HepG2 (cell line): ENCODE measurements around the gene FGF19. TPM values are rescaled to one million over a fixed set of nuclear protein-coding genes. Genes with fewer than 3 reads are reported as not detected.

Experiments
- ATAC-seq: fragments of 200-7000 bp; cut with Tn5 transposase; 3 replicates; pipeline ENCODE4 v1.9.1; 2020; ENCODE audit warnings: mild to moderate bottlenecking, moderate library complexity
- BruUV-seq: library from RNA; stranded (reverse); fragments of 400-500 nt; replicated peaks from 2 replicates; lab custom pipeline; 2021; lab: Mats Ljungman, UMichigan
- CTCF ChIA-PET: fragments of 300-600 bp; formaldehyde crosslinking; extraction: SDS; loops from one replicate; lab custom pipeline; 2021; ENCODE audit warnings: low total read pairs, inconsistent platforms, low intra/inter-chr PET ratio; lab: Yijun Ruan, JAX
- POLR2A ChIA-PET: fragments of 350-600 bp; sonication (Branson Sonifier 250); formaldehyde crosslinking; loops from one replicate; lab custom pipeline; 2020; ENCODE audit warnings: antibody characterized with exemption, inconsistent platforms; lab: Yijun Ruan, JAX
- DNase-seq: peaks from one replicate; pipeline ENCODE4 v3.0.0-alpha.2; 2015; ENCODE audit warnings: low spot score
- FAIRE-seq: peaks from 3 replicates; lab custom pipeline; 2011; peaks lifted over from hg19 to GRCh38; lab: Jason Lieb, UNC
- H2AFZ ChIP-seq: one replicate; pipeline ENCODE4 v1.6.1; 2011; ENCODE audit warnings: low read length, inconsistent platforms
- H3K27ac ChIP-seq: fragments of 300-600 bp; 3 replicates; pipeline ENCODE4 v1.8.0; 2011; ENCODE audit warnings: mixed run types, mild to moderate bottlenecking, mixed read lengths, low read length, inconsistent platforms; ENCODE audit not compliant: insufficient read depth; ENCODE audit errors: extremely low read length
- H3K27me3 ChIP-seq, 2 experiments: fragments of 200-600 bp in 1 of 2; 2 replicates in 1 of 2; 3 replicates in 1 of 2; pipeline versions ENCODE4 v1.6.0 to v1.8.0; 2011; ENCODE audit warnings: low read length in 2 of 2, mild to moderate bottlenecking in 2 of 2, moderate library complexity in 2 of 2, inconsistent platforms in 1 of 2; ENCODE audit not compliant: insufficient read depth in 2 of 2, control insufficient read depth in 1 of 2
- H3K36me3 ChIP-seq, 2 experiments: fragments of 200-600 bp in 1 of 2; replicated peaks in 1 of 2; 2 replicates in 1 of 2; 3 replicates in 1 of 2; pipeline versions ENCODE4 v1.5.1 to v1.8.0; 2011; ENCODE audit warnings: low read length in 2 of 2, inconsistent platforms in 1 of 2; ENCODE audit not compliant: insufficient read depth in 2 of 2, control insufficient read depth in 1 of 2
- H3K4me1 ChIP-seq: 2 replicates; pipeline ENCODE4 v1.5.1; 2012; ENCODE audit warnings: low read length, inconsistent platforms; ENCODE audit not compliant: insufficient read depth
- H3K4me2 ChIP-seq: 2 replicates; pipeline ENCODE4 v1.6.0; 2011; ENCODE audit warnings: low read depth, low read length, inconsistent platforms
- H3K4me3 ChIP-seq, 3 experiments: fragments of 200-600 bp in 1 of 3; sonication (generic), shearing (Covaris generic) in 1 of 3; replicated peaks in 1 of 3; 2 replicates each; pipeline ENCODE4 v1.5.1; 2011 to 2016; ENCODE audit warnings: low read length in 3 of 3, inconsistent platforms in 2 of 3, low read depth in 2 of 3, mild to moderate bottlenecking in 2 of 3, control low read depth in 1 of 3, mixed read lengths in 1 of 3; ENCODE audit not compliant: insufficient read depth in 1 of 3
- H3K79me2 ChIP-seq: one replicate; pipeline ENCODE4 v1.6.1; 2011; ENCODE audit warnings: low read length, inconsistent platforms; ENCODE audit not compliant: insufficient read depth
- H3K9ac ChIP-seq: 2 replicates; pipeline ENCODE4 v1.6.0; 2011; ENCODE audit warnings: mild to moderate bottlenecking, low read depth, low read length, inconsistent platforms; ENCODE audit not compliant: insufficient read depth
- H3K9me3 ChIP-seq: 2 replicates; pipeline ENCODE4 v1.5.1; 2012; ENCODE audit warnings: mild to moderate bottlenecking, low read length
- H4K20me1 ChIP-seq: 2 replicates; pipeline ENCODE4 v1.6.0; 2011; ENCODE audit warnings: inconsistent platforms, mild to moderate bottlenecking, low read length, moderate library complexity; ENCODE audit not compliant: insufficient read depth
- HNF4A ChIP-seq: sonication (generic); formaldehyde crosslinking; IDR thresholded peaks from 2 replicates; pipeline ENCODE4 v1.4.0; 2020; ENCODE audit warnings: missing genetic modification reagents
- KLF15 ChIP-seq: sonication (generic); formaldehyde crosslinking; IDR thresholded peaks from 2 replicates; pipeline ENCODE4 v1.8.1; 2023; ENCODE audit warnings: borderline replicate concordance, mild to moderate bottlenecking, inconsistent platforms, missing genetic modification reagents, mixed read lengths
- MED13 ChIP-seq: sonication (generic); formaldehyde crosslinking; IDR thresholded peaks from 2 replicates; pipeline ENCODE4 v1.5.0; 2020; ENCODE audit warnings: missing genetic modification reagents
- ZNF354B ChIP-seq: sonication (generic); formaldehyde crosslinking; IDR thresholded peaks from 2 replicates; pipeline ENCODE4 v1.8.0; 2022; ENCODE audit warnings: mild to moderate bottlenecking, missing genetic modification reagents
- ZNF776 ChIP-seq: sonication (generic); formaldehyde crosslinking; IDR thresholded peaks from 2 replicates; pipeline ENCODE4 v1.4.0; 2020; ENCODE audit warnings: mild to moderate bottlenecking, missing genetic modification reagents
- ZSCAN20 ChIP-seq: sonication (generic); formaldehyde crosslinking; IDR thresholded peaks from 2 replicates; pipeline ENCODE4 v1.4.0; 2020; ENCODE audit warnings: missing genetic modification reagents, mild to moderate bottlenecking, borderline replicate concordance
- WGBS: methylation state at CpG from one replicate; pipeline ENCODE4 v1.1.6; 2017; ENCODE audit warnings: low lambda C conversion rate; 5-methylcytosine and 5-hydroxymethylcytosine counted together
- in situ Hi-C: cut with HindIII; loops from 2 replicates; pipeline ENCODE4 v1.10.0; 2017; ENCODE audit warnings: low pct_unique_long_range_greater_than_20kb; ENCODE audit not compliant: extremely low pct_ligation_motif_present
- intact Hi-C: fragments of 100-400 bp; cut with micrococcal nuclease; formaldehyde crosslinking; loops from one replicate; pipeline ENCODE4 v1.10.0; 2022; ENCODE audit not compliant: unreplicated experiment
- polyA plus RNA-seq, 8 experiments: library from polyadenylated mRNA; depleted of rRNA in 3 of 8; stranded (reverse) in 7 of 8; unstranded in 1 of 8; fragments of >200 nt; fragmentation: Illumina TruSeq in 4 of 8; extraction: Trizol in 4 of 8; gene quantifications; 2 replicates each; pipeline versions ENCODE4 v1.2.1 to v1.2.3, GENCODE V29; 2011 to 2016; ENCODE audit warnings: low read depth in 4 of 8, missing spikeins in 1 of 8, mixed read lengths in 1 of 8; ENCODE audit not compliant: insufficient read depth in 1 of 8
- total RNA-seq, 5 experiments: library from RNA; depleted of rRNA; stranded (reverse); fragments of >200 nt; fragmentation: Illumina TruSeq; extraction: Trizol; gene quantifications; 2 replicates each; pipeline ENCODE4 v1.2.3, GENCODE V29; 2016; ENCODE audit warnings: low read depth in 1 of 5
- TF ChIP-seq, protein P1 (sequence below): sonication (generic); formaldehyde crosslinking; conservative IDR thresholded peaks from 2 replicates; pipeline ENCODE4 v1.8.0; 2022; ENCODE audit warnings: low read depth, missing genetic modification reagents
- TF ChIP-seq, protein P2 (sequence below): IDR thresholded peaks from 2 replicates; pipeline ENCODE4 v1.6.1; 2012; ENCODE audit warnings: low read depth, low read length, improper control_type of control experiment
- TF ChIP-seq, protein P3 (sequence below): sonication (generic); formaldehyde crosslinking; IDR thresholded peaks from 2 replicates; pipeline ENCODE4 v1.4.0; 2020; ENCODE audit warnings: missing genetic modification reagents, borderline replicate concordance
- TF ChIP-seq, protein P4 (sequence below): sonication (generic); formaldehyde crosslinking; IDR thresholded peaks from 2 replicates; pipeline ENCODE4 v1.4.0; 2020; ENCODE audit warnings: missing genetic modification reagents

FGF19 gene
- total and polyA plus RNA-seq, 2 of the 13 experiments (the other 11 are each of a cell fraction or from before 2014, with no cell fraction given): 0.07 TPM; not detected in 1

DNA sequence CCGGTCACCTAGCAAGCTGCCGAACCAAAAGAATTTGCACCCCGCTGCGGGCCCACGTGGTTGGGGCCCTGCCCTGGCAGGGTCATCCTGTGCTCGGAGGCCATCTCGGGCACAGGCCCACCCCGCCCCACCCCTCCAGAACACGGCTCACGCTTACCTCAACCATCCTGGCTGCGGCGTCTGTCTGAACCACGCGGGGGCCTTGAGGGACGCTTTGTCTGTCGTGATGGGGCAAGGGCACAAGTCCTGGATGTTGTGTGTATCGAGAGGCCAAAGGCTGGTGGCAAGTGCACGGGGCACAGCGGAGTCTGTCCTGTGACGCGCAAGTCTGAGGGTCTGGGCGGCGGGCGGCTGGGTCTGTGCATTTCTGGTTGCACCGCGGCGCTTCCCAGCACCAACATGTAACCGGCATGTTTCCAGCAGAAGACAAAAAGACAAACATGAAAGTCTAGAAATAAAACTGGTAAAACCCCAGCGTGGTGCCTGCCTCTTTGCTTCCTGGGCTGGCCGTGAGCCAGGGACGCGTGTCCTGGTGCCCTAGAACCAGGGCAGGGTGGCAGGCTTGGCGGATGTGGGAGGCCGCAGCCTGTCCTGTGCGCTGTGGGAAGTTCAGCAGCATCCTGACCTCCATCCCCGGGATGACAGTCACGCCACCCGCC, 49.7 kb downstream of the FGF19 start (continued):
- TF ChIP-seq, protein P1, sequence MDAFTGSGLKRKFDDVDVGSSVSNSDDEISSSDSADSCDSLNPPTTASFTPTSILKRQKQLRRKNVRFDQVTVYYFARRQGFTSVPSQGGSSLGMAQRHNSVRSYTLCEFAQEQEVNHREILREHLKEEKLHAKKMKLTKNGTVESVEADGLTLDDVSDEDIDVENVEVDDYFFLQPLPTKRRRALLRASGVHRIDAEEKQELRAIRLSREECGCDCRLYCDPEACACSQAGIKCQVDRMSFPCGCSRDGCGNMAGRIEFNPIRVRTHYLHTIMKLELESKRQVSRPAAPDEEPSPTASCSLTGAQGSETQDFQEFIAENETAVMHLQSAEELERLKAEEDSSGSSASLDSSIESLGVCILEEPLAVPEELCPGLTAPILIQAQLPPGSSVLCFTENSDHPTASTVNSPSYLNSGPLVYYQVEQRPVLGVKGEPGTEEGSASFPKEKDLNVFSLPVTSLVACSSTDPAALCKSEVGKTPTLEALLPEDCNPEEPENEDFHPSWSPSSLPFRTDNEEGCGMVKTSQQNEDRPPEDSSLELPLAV: no peak
- TF ChIP-seq HNF4A (CRISPR knock-in tag): no peak

DNA sequence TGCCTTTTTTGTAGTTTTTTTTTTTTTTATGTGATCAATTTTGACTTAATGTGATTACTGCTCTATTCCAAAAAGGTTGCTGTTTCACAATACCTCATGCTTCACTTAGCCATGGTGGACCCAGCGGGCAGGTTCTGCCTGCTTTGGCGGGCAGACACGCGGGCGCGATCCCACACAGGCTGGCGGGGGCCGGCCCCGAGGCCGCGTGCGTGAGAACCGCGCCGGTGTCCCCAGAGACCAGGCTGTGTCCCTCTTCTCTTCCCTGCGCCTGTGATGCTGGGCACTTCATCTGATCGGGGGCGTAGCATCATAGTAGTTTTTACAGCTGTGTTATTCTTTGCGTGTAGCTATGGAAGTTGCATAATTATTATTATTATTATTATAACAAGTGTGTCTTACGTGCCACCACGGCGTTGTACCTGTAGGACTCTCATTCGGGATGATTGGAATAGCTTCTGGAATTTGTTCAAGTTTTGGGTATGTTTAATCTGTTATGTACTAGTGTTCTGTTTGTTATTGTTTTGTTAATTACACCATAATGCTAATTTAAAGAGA, 50.3 kb downstream of the FGF19 start:
- Histone ChIP-seq H2AFZ (no peak overlapping the region), H3K4me3 (no peak overlapping the region), H3K27me3 (no peaks in the 10 kb centered on the region), H4K20me1 (peaks cover 11% of the 10 kb centered on the region; the same call in 1 of the 2 replicates), H3K27ac (no peak overlapping the region), H3K4me2 (no peak overlapping the region), H3K9ac (0 out of 2 replicates have a peak overlapping the region, but pooled peaks have one; percentile 58), H3K79me2 (no peaks in the 10 kb centered on the region), H3K36me3 (peaks cover 17 to 51% of the 10 kb centered on the region in 2 experiments), H3K4me1 (peaks cover 62% of the 10 kb centered on the region), H3K9me3 (no peaks in the 10 kb centered on the region)
- DNase-seq (no peak), ATAC-seq (no peak), FAIRE-seq (no peak)
- intact Hi-C loops: no loop called here
- ChIA-PET CTCF (no interaction called here), POLR2A (interaction anchor here (6.1 kb wide), 1 partner anchor 22 kb away, joined by 80 read pairs; the partner anchor contains the start of gene LTO1)
- BruUV-seq: no TSS peak
- WGBS: 96% methylated on average over 23 of the region's 23 CpGs
- in situ Hi-C loops: no loop called here
- TF ChIP-seq, protein P2, sequence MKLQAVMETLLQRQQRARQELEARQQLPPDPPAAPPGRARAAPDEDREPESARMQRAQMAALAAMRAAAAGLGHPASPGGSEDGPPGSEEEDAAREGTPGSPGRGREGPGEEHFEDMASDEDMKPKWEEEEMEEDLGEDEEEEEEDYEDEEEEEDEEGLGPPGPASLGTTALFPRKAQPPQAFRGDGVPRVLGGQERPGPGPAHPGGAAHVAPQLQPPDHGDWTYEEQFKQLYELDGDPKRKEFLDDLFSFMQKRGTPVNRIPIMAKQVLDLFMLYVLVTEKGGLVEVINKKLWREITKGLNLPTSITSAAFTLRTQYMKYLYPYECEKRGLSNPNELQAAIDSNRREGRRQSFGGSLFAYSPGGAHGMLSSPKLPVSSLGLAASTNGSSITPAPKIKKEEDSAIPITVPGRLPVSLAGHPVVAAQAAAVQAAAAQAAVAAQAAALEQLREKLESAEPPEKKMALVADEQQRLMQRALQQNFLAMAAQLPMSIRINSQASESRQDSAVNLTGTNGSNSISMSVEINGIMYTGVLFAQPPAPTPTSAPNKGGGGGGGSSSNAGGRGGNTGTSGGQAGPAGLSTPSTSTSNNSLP: no peak
- TF ChIP-seq MED13 (CRISPR knock-in tag) (no peak), ZNF354B (CRISPR knock-in tag) (no peak), ZNF776 (CRISPR knock-in tag) (no peak), KLF15 (no peak), ZSCAN20 (CRISPR knock-in tag) (no peak)
- TF ChIP-seq, protein P3, sequence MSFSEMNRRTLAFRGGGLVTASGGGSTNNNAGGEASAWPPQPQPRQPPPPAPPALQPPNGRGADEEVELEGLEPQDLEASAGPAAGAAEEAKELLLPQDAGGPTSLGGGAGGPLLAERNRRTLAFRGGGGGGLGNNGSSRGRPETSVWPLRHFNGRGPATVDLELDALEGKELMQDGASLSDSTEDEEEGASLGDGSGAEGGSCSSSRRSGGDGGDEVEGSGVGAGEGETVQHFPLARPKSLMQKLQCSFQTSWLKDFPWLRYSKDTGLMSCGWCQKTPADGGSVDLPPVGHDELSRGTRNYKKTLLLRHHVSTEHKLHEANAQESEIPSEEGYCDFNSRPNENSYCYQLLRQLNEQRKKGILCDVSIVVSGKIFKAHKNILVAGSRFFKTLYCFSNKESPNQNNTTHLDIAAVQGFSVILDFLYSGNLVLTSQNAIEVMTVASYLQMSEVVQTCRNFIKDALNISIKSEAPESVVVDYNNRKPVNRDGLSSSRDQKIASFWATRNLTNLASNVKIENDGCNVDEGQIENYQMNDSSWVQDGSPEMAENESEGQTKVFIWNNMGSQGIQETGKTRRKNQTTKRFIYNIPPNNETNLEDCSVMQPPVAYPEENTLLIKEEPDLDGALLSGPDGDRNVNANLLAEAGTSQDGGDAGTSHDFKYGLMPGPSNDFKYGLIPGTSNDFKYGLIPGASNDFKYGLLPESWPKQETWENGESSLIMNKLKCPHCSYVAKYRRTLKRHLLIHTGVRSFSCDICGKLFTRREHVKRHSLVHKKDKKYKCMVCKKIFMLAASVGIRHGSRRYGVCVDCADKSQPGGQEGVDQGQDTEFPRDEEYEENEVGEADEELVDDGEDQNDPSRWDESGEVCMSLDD: no peak
- TF ChIP-seq, protein P4, sequence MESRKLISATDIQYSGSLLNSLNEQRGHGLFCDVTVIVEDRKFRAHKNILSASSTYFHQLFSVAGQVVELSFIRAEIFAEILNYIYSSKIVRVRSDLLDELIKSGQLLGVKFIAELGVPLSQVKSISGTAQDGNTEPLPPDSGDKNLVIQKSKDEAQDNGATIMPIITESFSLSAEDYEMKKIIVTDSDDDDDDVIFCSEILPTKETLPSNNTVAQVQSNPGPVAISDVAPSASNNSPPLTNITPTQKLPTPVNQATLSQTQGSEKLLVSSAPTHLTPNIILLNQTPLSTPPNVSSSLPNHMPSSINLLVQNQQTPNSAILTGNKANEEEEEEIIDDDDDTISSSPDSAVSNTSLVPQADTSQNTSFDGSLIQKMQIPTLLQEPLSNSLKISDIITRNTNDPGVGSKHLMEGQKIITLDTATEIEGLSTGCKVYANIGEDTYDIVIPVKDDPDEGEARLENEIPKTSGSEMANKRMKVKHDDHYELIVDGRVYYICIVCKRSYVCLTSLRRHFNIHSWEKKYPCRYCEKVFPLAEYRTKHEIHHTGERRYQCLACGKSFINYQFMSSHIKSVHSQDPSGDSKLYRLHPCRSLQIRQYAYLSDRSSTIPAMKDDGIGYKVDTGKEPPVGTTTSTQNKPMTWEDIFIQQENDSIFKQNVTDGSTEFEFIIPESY (CRISPR knock-in tag): peak; percentile 59; the same call in 1 of the 2 replicates
